ENCODE data around the gene G6PC3. TPM values are rescaled to one million over a fixed set of nuclear protein-coding genes. Genes with fewer than 3 reads are reported as not detected.
A peak's percentile ranks its signal among the peaks of the same experiment; 100 is the strongest.

The G6PC3 gene
- total RNA-seq, 2 experiments from 2014 or later, result 20.2 to 20.7 TPM

GRCh38 chr17:44122816-44123355, 52.4 kb downstream of the G6PC3 start:
- ATAC-seq (peak; percentile 18), DNase-seq (peak; percentile 37)
- Mint-ChIP-seq H3K27ac (peak overlapping the region; percentile 79), H3K9me3 (no peaks in the 10 kb centered on the region), H3K4me3 (peak overlapping the region; percentile 82), H3K4me1 (ENCODE audit: low read depth) (peaks cover 26% of the 10 kb centered on the region), H3K36me3 (ENCODE audit: low read depth) (no peaks in the 10 kb centered on the region), H3K27me3 (no peaks in the 10 kb centered on the region)
- intact Hi-C loops (cut with micrococcal nuclease), result loop anchor here (10.0 kb wide), 1 partner anchor 48 kb away; the partner anchor contains the start of gene G6PC3
- POLR2A ChIA-PET, result interaction anchor here (0.7 to 2.4 kb wide), 12 partner anchors 9 to 602 kb away, joined by 3 to 12 read pairs (median 4); partner anchors contain the start of gene TMUB2
- no peak for TF ChIP-seq CTCF (IDR thresholded peaks at IDR 0.05)
- CTCF ChIA-PET, result interaction anchor here (0.7 to 3.5 kb wide), 15 partner anchors 8 to 222 kb away, joined by 3 to 14 read pairs (median 6); partner anchors contain the start of genes GRN and TMUB2

GRCh38 chr17:44123356-44124117, 53.0 kb downstream of the G6PC3 start, which contains the start of gene HDAC5:
HDAC5 (minus strand) TSS chr17:44123641; CDS start chr17:44117515, 6,126 bp downstream.
- peaks cover 26% of the 10 kb centered on the region for H3K4me1 Mint-ChIP-seq (ENCODE audit: low read depth)
- peak within 1 kb of the TSS; percentile 82 for H3K4me3 Mint-ChIP-seq
- intact Hi-C loops (cut with micrococcal nuclease), result loop anchor here (10.0 kb wide), 1 partner anchor 49 kb away; the partner anchor contains the start of gene G6PC3

GRCh38 chr17:44124118-44124438, 53.5 kb downstream of the G6PC3 start:
- ChIA-PET CTCF (interaction anchor here (0.6 to 3.5 kb wide), 11 partner anchors 9 to 180 kb away, joined by 3 to 14 read pairs (median 4); partner anchors contain the start of gene TMUB2), POLR2A (interaction anchor here (0.7 to 2.4 kb wide), 7 partner anchors 13 to 86 kb away, joined by 3 to 12 read pairs (median 4); partner anchors contain the start of gene TMUB2)
- intact Hi-C loops (cut with micrococcal nuclease), result loop anchor here (10.0 kb wide), 1 partner anchor 49 kb away; the partner anchor contains the start of gene G6PC3
- Mint-ChIP-seq H3K27ac (peak overlapping the region; percentile 96), H3K4me3 (peak overlapping the region; percentile 82), H3K4me1 (ENCODE audit: low read depth) (peaks cover 26% of the 10 kb centered on the region), H3K27me3 (no peaks in the 10 kb centered on the region), H3K9me3 (no peaks in the 10 kb centered on the region), H3K36me3 (ENCODE audit: low read depth) (no peaks in the 10 kb centered on the region)
- no peak for ATAC-seq
- no peak for TF ChIP-seq CTCF (IDR thresholded peaks at IDR 0.05)
- DNase-seq, result no peak

More at GRCh38 chr17:44123356-44124117, 53.0 kb downstream of the G6PC3 start, which contains the start of gene HDAC5:
- H3K9me3 Mint-ChIP-seq, result no peaks in the 10 kb centered on the region
- peak; percentile 97 for DNase-seq
- no peaks in the 10 kb centered on the region for H3K27me3 Mint-ChIP-seq
- H3K27ac Mint-ChIP-seq, result peak within 1 kb of the TSS; percentile 96
- ChIA-PET CTCF (interaction anchor here (0.6 to 3.5 kb wide), 15 partner anchors 8 to 207 kb away, joined by 3 to 14 read pairs (median 4); partner anchors contain the start of gene TMUB2), POLR2A (interaction anchor here (0.7 to 2.4 kb wide), 14 partner anchors 10 to 602 kb away, joined by 3 to 12 read pairs (median 4); partner anchors contain the start of gene TMUB2)
- ATAC-seq, result peak; percentile 97
- TF ChIP-seq CTCF (IDR thresholded peaks at IDR 0.05), result peak; percentile 50
- H3K36me3 Mint-ChIP-seq (ENCODE audit: low read depth), result no peaks in the 10 kb centered on the region

Other genes with a start within 250 kb of the G6PC3 start
- gene MPP3, start 237.6 kb upstream of the G6PC3 start, total RNA-seq, result under 1 TPM; 0.27 to 0.31 TPM
- not detected for gene CD300LG, start 223.6 kb upstream of the G6PC3 start, total RNA-seq
- gene MPP2, start 163.2 kb upstream of the G6PC3 start, total RNA-seq, result 1 to 10 TPM; 6.0 TPM
- not detected for gene PPY, start 128.3 kb upstream of the G6PC3 start, total RNA-seq
- under 1 TPM in 1 of 2 experiments, not detected in 1; 0.29 TPM for gene PYY, start 116.8 kb upstream of the G6PC3 start, total RNA-seq
- gene NAGS, start 66.1 kb upstream of the G6PC3 start, total RNA-seq, result 1 to 10 TPM; 1.7 to 2.4 TPM
- gene TMEM101, start 55.8 kb upstream of the G6PC3 start, total RNA-seq, result 10 to 100 TPM; 26.1 to 28.5 TPM
- 100 to 1,000 TPM; 104 to 110 TPM for gene LSM12, start 4.1 kb upstream of the G6PC3 start, total RNA-seq
- 10 to 100 TPM; 19.1 to 19.3 TPM for gene HDAC5, start 52.9 kb downstream of the G6PC3 start, total RNA-seq
- 10 to 100 TPM; 16.8 to 17.9 TPM for gene HROB, start 71.2 kb downstream of the G6PC3 start, total RNA-seq
- gene ASB16, start 100.0 kb downstream of the G6PC3 start, total RNA-seq, result under 1 TPM; 0.18 to 0.27 TPM
- 10 to 100 TPM; 17.5 TPM for gene TMUB2, start 116.2 kb downstream of the G6PC3 start, total RNA-seq
- gene ATXN7L3, start 129.1 kb downstream of the G6PC3 start, total RNA-seq, result 10 to 100 TPM; 58.1 to 62.3 TPM
- 100 to 1,000 TPM; 129 to 135 TPM for gene UBTF, start 148.9 kb downstream of the G6PC3 start, total RNA-seq
- gene SLC4A1, start 197.4 kb downstream of the G6PC3 start, total RNA-seq, result not detected
- gene RUNDC3A, start 237.9 kb downstream of the G6PC3 start, total RNA-seq, result under 1 TPM in 1 of 2 experiments, not detected in 1; 0.22 TPM

All from activated CD8-positive, alpha-beta T cell treated with anti-CD3 and anti-CD28 coated beads for 36 hours (primary cell).